ENCODE measurements around the gene LRRC31.

The LRRC31 gene

DNA sequence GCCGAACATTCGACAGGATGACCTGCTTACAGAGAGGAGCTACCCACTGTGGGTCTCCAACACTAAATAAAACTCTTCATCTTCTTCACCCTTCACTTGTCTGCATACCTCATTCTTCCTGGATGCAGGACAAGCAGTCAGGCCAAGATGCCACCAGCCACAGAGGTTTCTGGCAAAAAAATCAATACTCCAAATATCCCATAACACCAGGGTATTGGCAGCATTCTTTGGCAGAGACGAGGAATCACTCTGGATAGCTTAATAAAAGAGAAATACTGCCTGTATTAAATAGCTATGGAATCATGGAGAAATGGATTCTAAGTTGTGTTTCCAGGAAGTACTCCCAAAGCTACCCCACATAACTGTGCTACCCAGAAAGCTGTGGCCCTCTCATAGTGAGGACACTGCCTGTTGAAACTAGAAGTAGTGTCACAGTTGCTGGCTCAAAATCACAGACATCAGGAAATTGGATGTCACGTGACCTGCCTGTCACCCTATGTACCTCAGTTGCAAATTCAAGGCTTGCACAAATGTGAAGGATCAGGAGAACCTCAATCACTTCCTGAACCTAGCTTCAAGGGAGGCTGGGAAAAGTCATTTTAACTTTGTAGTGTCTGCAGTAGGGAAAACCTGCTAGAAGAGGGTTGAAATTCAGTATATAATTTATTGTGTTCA lies 11.0 kb upstream of the LRRC31 start:
- TF ChIP-seq, protein P1, sequence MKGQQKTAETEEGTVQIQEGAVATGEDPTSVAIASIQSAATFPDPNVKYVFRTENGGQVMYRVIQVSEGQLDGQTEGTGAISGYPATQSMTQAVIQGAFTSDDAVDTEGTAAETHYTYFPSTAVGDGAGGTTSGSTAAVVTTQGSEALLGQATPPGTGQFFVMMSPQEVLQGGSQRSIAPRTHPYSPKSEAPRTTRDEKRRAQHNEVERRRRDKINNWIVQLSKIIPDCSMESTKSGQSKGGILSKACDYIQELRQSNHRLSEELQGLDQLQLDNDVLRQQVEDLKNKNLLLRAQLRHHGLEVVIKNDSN (IDR thresholded peaks at IDR 0.05): 0 out of 2 replicates have a peak, but pooled peaks have one; percentile 30
- TF ChIP-seq TEAD4 (IDR thresholded peaks at IDR 0.05): no peak

DNA sequence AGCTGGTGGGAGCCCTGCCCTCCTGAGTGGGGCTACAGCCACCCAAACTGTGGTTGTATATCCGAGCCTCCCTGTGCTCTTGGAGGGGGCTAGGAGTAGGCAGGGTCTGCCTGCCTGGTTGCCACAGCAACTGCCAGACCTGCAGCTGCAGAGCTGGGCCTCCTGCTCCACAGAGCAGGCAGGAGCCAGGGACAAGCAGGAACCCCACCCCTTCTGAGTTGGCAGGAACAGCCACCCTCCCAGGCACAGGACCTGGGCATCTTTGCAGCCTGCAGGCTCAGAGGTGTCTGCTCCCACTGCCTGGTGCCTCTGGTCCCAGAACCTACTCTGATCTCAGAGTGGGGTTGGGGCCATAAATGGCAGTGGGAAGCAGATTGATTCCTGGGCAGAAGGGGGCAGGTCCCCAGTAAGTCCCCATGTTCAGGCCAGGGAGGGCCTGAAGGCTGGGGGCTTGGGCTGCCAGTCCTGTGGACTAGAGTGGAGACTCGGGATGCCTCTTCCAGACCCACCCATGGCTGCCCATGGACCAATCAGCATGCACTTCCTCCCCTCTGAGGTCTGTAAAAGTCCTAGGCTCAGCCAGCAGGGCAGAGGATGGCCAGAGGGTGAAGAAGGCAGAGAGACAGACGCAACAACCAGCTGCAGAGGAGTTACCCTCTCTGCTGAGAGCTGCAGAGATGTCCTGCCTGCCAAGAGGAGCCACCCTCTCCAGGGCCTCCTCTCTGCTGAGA lies 10.3 kb upstream of the LRRC31 start:
- TF ChIP-seq EP300 (IDR thresholded peaks at IDR 0.05; ENCODE audit: borderline replicate concordance): no peak
- no peak for TF ChIP-seq TAF1 (IDR thresholded peaks at IDR 0.05; ENCODE audit: low read depth)
- TF ChIP-seq TEAD4 (IDR thresholded peaks at IDR 0.05): no peak
- TF ChIP-seq, protein P2, sequence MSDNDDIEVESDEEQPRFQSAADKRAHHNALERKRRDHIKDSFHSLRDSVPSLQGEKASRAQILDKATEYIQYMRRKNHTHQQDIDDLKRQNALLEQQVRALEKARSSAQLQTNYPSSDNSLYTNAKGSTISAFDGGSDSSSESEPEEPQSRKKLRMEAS (IDR thresholded peaks at IDR 0.05): no peak
- no peak for TF ChIP-seq EGR1 (IDR thresholded peaks at IDR 0.05)
- no peak for TF ChIP-seq NFIC (IDR thresholded peaks at IDR 0.05)
- TF ChIP-seq CEBPB (IDR thresholded peaks at IDR 0.05): no peak
- TF ChIP-seq FOXM1 (IDR thresholded peaks at IDR 0.05; ENCODE audit: borderline replicate concordance, low read depth): no peak
- TF ChIP-seq CREB1 (IDR thresholded peaks at IDR 0.05; ENCODE audit: low read depth): no peak
- TF ChIP-seq, protein P3, sequence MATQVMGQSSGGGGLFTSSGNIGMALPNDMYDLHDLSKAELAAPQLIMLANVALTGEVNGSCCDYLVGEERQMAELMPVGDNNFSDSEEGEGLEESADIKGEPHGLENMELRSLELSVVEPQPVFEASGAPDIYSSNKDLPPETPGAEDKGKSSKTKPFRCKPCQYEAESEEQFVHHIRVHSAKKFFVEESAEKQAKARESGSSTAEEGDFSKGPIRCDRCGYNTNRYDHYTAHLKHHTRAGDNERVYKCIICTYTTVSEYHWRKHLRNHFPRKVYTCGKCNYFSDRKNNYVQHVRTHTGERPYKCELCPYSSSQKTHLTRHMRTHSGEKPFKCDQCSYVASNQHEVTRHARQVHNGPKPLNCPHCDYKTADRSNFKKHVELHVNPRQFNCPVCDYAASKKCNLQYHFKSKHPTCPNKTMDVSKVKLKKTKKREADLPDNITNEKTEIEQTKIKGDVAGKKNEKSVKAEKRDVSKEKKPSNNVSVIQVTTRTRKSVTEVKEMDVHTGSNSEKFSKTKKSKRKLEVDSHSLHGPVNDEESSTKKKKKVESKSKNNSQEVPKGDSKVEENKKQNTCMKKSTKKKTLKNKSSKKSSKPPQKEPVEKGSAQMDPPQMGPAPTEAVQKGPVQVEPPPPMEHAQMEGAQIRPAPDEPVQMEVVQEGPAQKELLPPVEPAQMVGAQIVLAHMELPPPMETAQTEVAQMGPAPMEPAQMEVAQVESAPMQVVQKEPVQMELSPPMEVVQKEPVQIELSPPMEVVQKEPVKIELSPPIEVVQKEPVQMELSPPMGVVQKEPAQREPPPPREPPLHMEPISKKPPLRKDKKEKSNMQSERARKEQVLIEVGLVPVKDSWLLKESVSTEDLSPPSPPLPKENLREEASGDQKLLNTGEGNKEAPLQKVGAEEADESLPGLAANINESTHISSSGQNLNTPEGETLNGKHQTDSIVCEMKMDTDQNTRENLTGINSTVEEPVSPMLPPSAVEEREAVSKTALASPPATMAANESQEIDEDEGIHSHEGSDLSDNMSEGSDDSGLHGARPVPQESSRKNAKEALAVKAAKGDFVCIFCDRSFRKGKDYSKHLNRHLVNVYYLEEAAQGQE (IDR thresholded peaks at IDR 0.05; ENCODE audit: low read depth): no peak
- TF ChIP-seq TCF12 (IDR thresholded peaks at IDR 0.05; ENCODE audit: low read depth): no peak
- TF ChIP-seq, protein P1 (IDR thresholded peaks at IDR 0.05): no peak
- no peak for TF ChIP-seq YY1 (IDR thresholded peaks at IDR 0.05; ENCODE audit: low read depth)
- no peak for TF ChIP-seq RAD21 (IDR thresholded peaks at IDR 0.05; ENCODE audit: low read depth)
- TF ChIP-seq ZBTB7A (IDR thresholded peaks at IDR 0.05; ENCODE audit: low read depth): no peak

DNA sequence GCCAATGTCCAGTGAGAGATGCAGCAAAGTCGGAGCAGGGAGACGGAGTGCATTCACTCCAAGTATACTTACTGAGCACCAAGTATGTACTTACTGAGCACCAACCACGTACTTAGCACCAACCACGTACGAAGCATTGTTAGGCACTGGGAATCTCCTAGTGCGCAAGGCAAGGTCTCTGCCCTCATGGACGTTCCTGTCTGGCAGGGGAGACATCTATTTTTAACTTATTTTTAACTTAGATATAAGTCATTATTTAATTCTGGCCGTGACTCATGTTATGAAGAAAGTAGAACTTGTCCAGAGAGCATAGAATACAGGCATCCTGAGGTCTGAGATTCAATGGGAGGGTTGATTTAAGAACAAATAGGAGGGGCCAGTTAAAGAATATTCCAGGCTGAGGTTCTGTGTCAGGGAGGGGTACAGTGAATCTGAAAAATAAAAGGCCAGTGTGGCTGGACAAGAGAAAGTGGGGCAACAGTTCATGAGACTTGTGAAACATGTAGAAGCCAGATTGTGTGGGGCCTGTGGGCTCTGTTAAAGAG lies 9.3 kb upstream of the LRRC31 start:
- TF ChIP-seq EP300 (IDR thresholded peaks at IDR 0.05; ENCODE audit: borderline replicate concordance) (no peak), FOXM1 (IDR thresholded peaks at IDR 0.05; ENCODE audit: borderline replicate concordance, low read depth) (no peak), EGR1 (IDR thresholded peaks at IDR 0.05) (no peak), YY1 (IDR thresholded peaks at IDR 0.05; ENCODE audit: low read depth) (no peak), NFIC (IDR thresholded peaks at IDR 0.05) (no peak), CEBPB (IDR thresholded peaks at IDR 0.05) (no peak), CREB1 (IDR thresholded peaks at IDR 0.05; ENCODE audit: low read depth) (no peak), ZBTB7A (IDR thresholded peaks at IDR 0.05; ENCODE audit: low read depth) (no peak), TCF12 (IDR thresholded peaks at IDR 0.05; ENCODE audit: low read depth) (no peak), TEAD4 (IDR thresholded peaks at IDR 0.05) (no peak), TAF1 (IDR thresholded peaks at IDR 0.05; ENCODE audit: low read depth) (no peak)
- TF ChIP-seq, protein P3 (IDR thresholded peaks at IDR 0.05; ENCODE audit: low read depth): no peak
- TF ChIP-seq, protein P1 (IDR thresholded peaks at IDR 0.05): no peak
- TF ChIP-seq, protein P2 (IDR thresholded peaks at IDR 0.05): no peak

DNA sequence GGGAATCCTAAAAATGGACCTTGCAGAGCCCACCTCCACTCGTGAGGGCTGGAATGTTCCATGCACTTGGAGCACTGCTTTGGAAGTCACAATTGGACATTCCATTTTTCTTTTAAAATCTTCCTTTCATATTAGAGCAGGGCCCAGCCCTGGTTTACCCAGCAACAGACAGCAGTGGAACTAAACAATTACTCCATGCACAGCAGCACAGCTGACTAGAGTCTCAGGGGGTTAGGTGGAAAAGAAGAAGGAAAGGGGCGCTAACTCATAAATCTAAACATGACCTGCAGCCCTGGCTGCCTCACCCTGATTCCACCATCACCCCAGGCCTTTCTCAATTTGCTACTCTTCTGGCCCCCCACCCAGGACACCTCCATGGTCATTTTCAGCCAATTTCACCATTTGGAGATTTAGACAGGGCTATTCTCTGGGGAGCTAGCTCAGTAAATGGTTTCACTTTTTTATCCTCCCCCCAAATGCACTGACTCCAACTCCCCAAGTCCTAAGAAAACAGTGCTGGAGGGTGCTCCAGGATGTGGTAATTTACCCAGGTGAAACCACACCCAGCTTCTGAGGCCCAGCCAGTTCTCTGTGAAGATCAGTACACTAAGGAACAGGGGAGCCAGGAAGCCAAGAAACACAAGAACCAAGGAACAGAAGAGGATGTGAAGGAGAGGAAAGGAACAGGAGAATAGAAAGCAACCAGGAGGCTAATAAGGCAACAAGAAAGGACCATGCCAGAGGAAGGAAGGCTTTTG lies 1.6 kb upstream of the LRRC31 start:
- TF ChIP-seq TAF1 (IDR thresholded peaks at IDR 0.05; ENCODE audit: low read depth): no peak
- TF ChIP-seq FOXM1 (IDR thresholded peaks at IDR 0.05; ENCODE audit: borderline replicate concordance, low read depth): no peak
- TF ChIP-seq TEAD4 (IDR thresholded peaks at IDR 0.05): no peak
- TF ChIP-seq, protein P1 (IDR thresholded peaks at IDR 0.05): no peak
- TF ChIP-seq, protein P2 (IDR thresholded peaks at IDR 0.05): no peak
- TF ChIP-seq TCF12 (IDR thresholded peaks at IDR 0.05; ENCODE audit: low read depth): no peak
- no peak for TF ChIP-seq CREB1 (IDR thresholded peaks at IDR 0.05; ENCODE audit: low read depth)
- TF ChIP-seq EP300 (IDR thresholded peaks at IDR 0.05; ENCODE audit: borderline replicate concordance): no peak

Data from Ishikawa (cell line).